GM19043 (cell line): ENCODE data around the gene CYFIP1.

ENCODE experiments used
- ATAC-seq: cut with Tn5 transposase; IDR thresholded peaks from one replicate; pipeline ENCODE4 v1.9.1; 2021; ENCODE audit warnings: low read depth; ENCODE audit not compliant: unreplicated experiment

Gene CYFIP1

GRCh38 chr15:22919171-22919570 lies 61.0 kb downstream of the CYFIP1 start:
- ATAC-seq = no peak

GRCh38 chr15:22918596-22919140 lies 61.5 kb downstream of the CYFIP1 start:
- no peak for ATAC-seq

- ATAC-seq = no peak
Observed at GRCh38 chr15:22918056-22918455, 62.1 kb downstream of the CYFIP1 start.

GRCh38 chr15:22917556-22917955 lies 62.6 kb downstream of the CYFIP1 start:
- no peak for ATAC-seq

GRCh38 chr15:22916606-22917350 lies 63.4 kb downstream of the CYFIP1 start:
- ATAC-seq = no peak

GRCh38 chr15:22915866-22916515 lies 64.2 kb downstream of the CYFIP1 start:
- ATAC-seq = no peak

- no peak for ATAC-seq
Observed at GRCh38 chr15:22913646-22914380, 66.4 kb downstream of the CYFIP1 start.

- no peak for ATAC-seq
Observed at GRCh38 chr15:22912256-22912655, 67.9 kb downstream of the CYFIP1 start.

GRCh38 chr15:22911306-22911705 lies 68.9 kb downstream of the CYFIP1 start:
- no peak for ATAC-seq

GRCh38 chr15:22908830-22909229 lies 71.3 kb downstream of the CYFIP1 start:
- ATAC-seq = no peak

- ATAC-seq = no peak
Observed at GRCh38 chr15:22907161-22907950, 72.8 kb downstream of the CYFIP1 start.

- ATAC-seq = no peak
Observed at GRCh38 chr15:22904736-22905135, 75.4 kb downstream of the CYFIP1 start.

GRCh38 chr15:22903961-22904534 lies 76.1 kb downstream of the CYFIP1 start:
- ATAC-seq = no peak

GRCh38 chr15:22903427-22903826 lies 76.7 kb downstream of the CYFIP1 start:
- no peak for ATAC-seq

GRCh38 chr15:22902981-22903380 lies 77.2 kb downstream of the CYFIP1 start:
- ATAC-seq = no peak

- ATAC-seq = no peak
Observed at GRCh38 chr15:22902578-22902977, 77.6 kb downstream of the CYFIP1 start.

- no peak for ATAC-seq
Observed at GRCh38 chr15:22902046-22902445, 78.1 kb downstream of the CYFIP1 start.

- no peak for ATAC-seq
Observed at GRCh38 chr15:22895465-22896190, 84.5 kb downstream of the CYFIP1 start.

- no peak for ATAC-seq
Observed at GRCh38 chr15:22893881-22894280, 86.3 kb downstream of the CYFIP1 start.
